ENCODE data around the gene U2AF1L4.

Gene U2AF1L4

GRCh38 chr19:35739275-35740107 lies 5.7 kb downstream of the U2AF1L4 start:
- Histone ChIP-seq H3K27ac (ENCODE audit: low read length) (no peak overlapping the region), H3K9ac (ENCODE audit: low read length) (peak overlapping the region; percentile 63; the same call in 1 of the 2 replicates)

GRCh38 chr19:35738887-35739229 lies 6.4 kb downstream of the U2AF1L4 start:
- no peak overlapping the region for H3K27ac ChIP-seq (ENCODE audit: low read length)
- H3K79me2 ChIP-seq (ENCODE audit: low read length), result peaks cover 2% of the 10 kb centered on the region; the same call in 1 of the 2 replicates
- peaks cover 26% of the 10 kb centered on the region for H3K4me1 ChIP-seq (ENCODE audit: low read length)
- no peak overlapping the region for H3K9ac ChIP-seq (ENCODE audit: low read length)
- no peaks in the 10 kb centered on the region for H3K27me3 ChIP-seq (ENCODE audit: low read depth, low read length)
- H3K4me2 ChIP-seq (ENCODE audit: low read length), result no peak overlapping the region
- H3K9me3 ChIP-seq (ENCODE audit: insufficient read depth, low read length), result no peaks in the 10 kb centered on the region
- TF ChIP-seq EZH2phosphoT487 (IDR thresholded peaks at IDR 0.05; ENCODE audit: low read depth) (no peak), CTCF (IDR thresholded peaks at IDR 0.05; ENCODE audit: low read depth, low read length) (no peak)
- no peak overlapping the region for H3K4me3 ChIP-seq (ENCODE audit: low read length)
- H3K36me3 ChIP-seq (replicated peaks; ENCODE audit: low read depth, low read length), result peaks cover 39% of the 10 kb centered on the region
- H4K20me1 ChIP-seq (ENCODE audit: insufficient read depth, low read length), result peaks cover 9% of the 10 kb centered on the region; the same call in 1 of the 2 replicates
- H2AFZ ChIP-seq (ENCODE audit: low read depth, low read length), result no peak overlapping the region

More at GRCh38 chr19:35739275-35740107, 5.7 kb downstream of the U2AF1L4 start:
- peaks cover 32% of the 10 kb centered on the region for H3K4me1 ChIP-seq (ENCODE audit: low read length)
- peak overlapping the region; percentile 82 for H3K4me2 ChIP-seq (ENCODE audit: low read length)
- peaks cover 2% of the 10 kb centered on the region; the same call in 1 of the 2 replicates for H3K79me2 ChIP-seq (ENCODE audit: low read length)
- peaks cover 9% of the 10 kb centered on the region; the same call in 1 of the 2 replicates for H4K20me1 ChIP-seq (ENCODE audit: insufficient read depth, low read length)
- H3K36me3 ChIP-seq (replicated peaks; ENCODE audit: low read depth, low read length), result peaks cover 34% of the 10 kb centered on the region
- no peaks in the 10 kb centered on the region for H3K27me3 ChIP-seq (ENCODE audit: low read depth, low read length)
- TF ChIP-seq CTCF (IDR thresholded peaks at IDR 0.05; ENCODE audit: low read depth, low read length), result no peak
- no peak for TF ChIP-seq EZH2phosphoT487 (IDR thresholded peaks at IDR 0.05; ENCODE audit: low read depth)
- H3K9me3 ChIP-seq (ENCODE audit: insufficient read depth, low read length), result no peaks in the 10 kb centered on the region
- H3K4me3 ChIP-seq (ENCODE audit: low read length), result peak overlapping the region; percentile 82
- no peak overlapping the region for H2AFZ ChIP-seq (ENCODE audit: low read depth, low read length)

- peaks cover 24% of the 10 kb centered on the region for H3K4me1 ChIP-seq (ENCODE audit: low read length)
- peaks cover 9% of the 10 kb centered on the region; the same call in 1 of the 2 replicates for H4K20me1 ChIP-seq (ENCODE audit: insufficient read depth, low read length)
- H2AFZ ChIP-seq (ENCODE audit: low read depth, low read length), result no peak overlapping the region
- H3K27me3 ChIP-seq (ENCODE audit: low read depth, low read length), result no peaks in the 10 kb centered on the region
- no peak overlapping the region for H3K4me3 ChIP-seq (ENCODE audit: low read length)
- no peak overlapping the region for H3K4me2 ChIP-seq (ENCODE audit: low read length)
- H3K9me3 ChIP-seq (ENCODE audit: insufficient read depth, low read length), result no peaks in the 10 kb centered on the region
- TF ChIP-seq CTCF (IDR thresholded peaks at IDR 0.05; ENCODE audit: low read depth, low read length) (no peak), EZH2phosphoT487 (IDR thresholded peaks at IDR 0.05; ENCODE audit: low read depth) (no peak)
- no peak overlapping the region for H3K9ac ChIP-seq (ENCODE audit: low read length)
- H3K36me3 ChIP-seq (replicated peaks; ENCODE audit: low read depth, low read length), result peaks cover 44% of the 10 kb centered on the region
- H3K27ac ChIP-seq (ENCODE audit: low read length), result no peak overlapping the region
- peaks cover 2% of the 10 kb centered on the region; the same call in 1 of the 2 replicates for H3K79me2 ChIP-seq (ENCODE audit: low read length)
These were observed 7.0 kb downstream of the U2AF1L4 start for GRCh38 chr19:35738021-35738886.

Measured in OCI-LY3 (cell line).